Inflammatory macrophage (primary cell): Measurements from ENCODE around the gene CELSR1.
"Not testable (repeated sequence)": the region's sequence is repeated elsewhere in the genome, so short reads cannot be mapped to it uniquely, and the experiment has no call there.

Experiments
- DNase-seq, 2 donors: peaks; one replicate each; pipeline ENCODE4 v3.0.0-alpha.2; 2020 to 2022

CELSR1 gene

DNA sequence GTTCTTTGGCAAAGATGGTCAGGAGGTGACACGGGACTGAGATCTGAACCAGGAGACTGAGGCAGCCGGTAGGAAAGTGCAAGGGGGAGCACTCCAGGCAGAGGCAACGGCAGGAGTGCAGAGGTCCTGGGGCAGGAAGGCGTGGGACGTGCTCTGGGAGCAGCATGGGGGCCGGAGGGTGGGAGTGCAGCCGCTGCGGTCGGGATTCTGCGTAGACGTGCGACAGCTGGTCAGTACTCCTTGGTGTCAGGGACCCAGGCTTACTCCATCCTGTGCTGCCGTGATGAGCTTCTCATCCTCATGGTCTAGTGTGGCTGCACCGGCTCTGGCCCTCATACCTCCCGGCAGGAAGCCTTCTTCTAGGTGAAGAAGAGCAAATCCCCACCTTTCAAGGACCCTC, 218.8 kb downstream of the CELSR1 start:
- DNase-seq = no peak

GRCh38 chr22:46317646-46318045, 219.8 kb downstream of the CELSR1 start:
- DNase-seq = no peak

DNA sequence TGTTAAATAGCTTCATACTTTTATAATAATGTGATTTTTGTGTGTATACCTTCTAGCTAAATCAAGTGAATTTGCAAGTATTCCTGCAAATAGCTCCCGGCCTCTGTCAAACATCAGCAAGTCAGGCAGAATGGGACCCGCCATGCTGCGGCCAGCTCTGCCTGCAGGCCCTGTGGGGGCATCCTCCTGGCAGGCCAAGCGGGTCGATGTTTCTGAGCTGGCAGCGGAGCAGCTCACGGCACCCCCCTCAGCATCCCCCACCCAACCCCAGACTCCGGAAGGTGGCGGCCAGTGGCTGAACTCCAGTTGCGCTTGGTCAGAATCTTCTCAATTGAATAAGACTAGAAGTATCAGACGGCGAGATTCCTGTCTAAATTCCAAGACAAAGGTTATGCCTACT, 221.4 kb downstream of the CELSR1 start:
- DNase-seq = no peak

GRCh38 chr22:46312848-46313247, 224.6 kb downstream of the CELSR1 start:
- DNase-seq = not testable (repeated sequence)

GRCh38 chr22:46312056-46312455, 225.4 kb downstream of the CELSR1 start:
- no peak for DNase-seq
